HEK293T (cell line): ENCODE results near the gene TOMM5.

ENCODE experiments used
- CTCF ChIA-PET: fragments of 350-600 bp; formaldehyde crosslinking; extraction: SDS; loops from one replicate; lab custom pipeline; 2021; ENCODE audit warnings: antibody characterized with exemption, inconsistent platforms; lab: Yijun Ruan, JAX
- POLR2A ChIA-PET: fragments of 350-600 bp; formaldehyde crosslinking; extraction: SDS; loops from one replicate; lab custom pipeline; 2020; ENCODE audit warnings: antibody characterized with exemption, inconsistent platforms; lab: Yijun Ruan, JAX
- DNase-seq: peaks from one replicate; pipeline ENCODE4 v3.0.0; 2012; ENCODE audit warnings: mixed read lengths; ENCODE audit errors: extremely low spot score
- ARNT ChIP-seq: fragments of 450-650 bp; IDR thresholded peaks from 2 replicates; pipeline ENCODE4 v1.6.1; 2017; ENCODE audit warnings: mild to moderate bottlenecking
- BHLHE40 ChIP-seq: fragments of 450-650 bp; IDR thresholded peaks from 2 replicates; pipeline ENCODE4 v1.6.1; 2016; ENCODE audit warnings: mild to moderate bottlenecking, moderate library complexity, borderline replicate concordance
- CTBP1 ChIP-seq: fragments of 450-650 bp; IDR thresholded peaks from 2 replicates; pipeline ENCODE4 v1.6.1; 2016; ENCODE audit warnings: borderline replicate concordance
- ELF4 ChIP-seq: fragments of 450-650 bp; IDR thresholded peaks from 2 replicates; pipeline ENCODE4 v1.6.1; 2017; ENCODE audit warnings: antibody characterized with exemption
- FOXA1 ChIP-seq: fragments of 450-650 bp; IDR thresholded peaks from 2 replicates; pipeline ENCODE4 v1.6.1; 2016; ENCODE audit warnings: mild to moderate bottlenecking
- FOXK2 ChIP-seq: fragments of 450-650 bp; IDR thresholded peaks from 2 replicates; pipeline ENCODE4 v1.6.1; 2016; ENCODE audit warnings: mild to moderate bottlenecking
- FOXM1 ChIP-seq: fragments of 450-650 bp; IDR thresholded peaks from 2 replicates; pipeline ENCODE4 v1.6.1; 2017; ENCODE audit warnings: mild to moderate bottlenecking, borderline replicate concordance
- HDGF ChIP-seq: fragments of 450-650 bp; IDR thresholded peaks from 2 replicates; pipeline ENCODE4 v1.6.1; 2017; ENCODE audit warnings: antibody characterized with exemption, borderline replicate concordance
- L3MBTL2 ChIP-seq: fragments of 450-650 bp; conservative IDR thresholded peaks from 2 replicates; pipeline ENCODE4 v1.6.1; 2016; ENCODE audit warnings: mild to moderate bottlenecking
- LEF1 ChIP-seq: fragments of 450-650 bp; IDR thresholded peaks from 2 replicates; pipeline ENCODE4 v1.6.1; 2017; ENCODE audit warnings: mild to moderate bottlenecking, borderline replicate concordance
- NFRKB ChIP-seq: fragments of 450-650 bp; IDR thresholded peaks from 2 replicates; pipeline ENCODE4 v1.6.1; 2016; ENCODE audit warnings: mild to moderate bottlenecking, moderate library complexity
- SP1 ChIP-seq: fragments of 450-650 bp; IDR thresholded peaks from 2 replicates; pipeline ENCODE4 v1.6.1; 2017
- SUZ12 ChIP-seq: fragments of 450-650 bp; IDR thresholded peaks from 2 replicates; pipeline ENCODE4 v1.6.1; 2016; ENCODE audit warnings: mild to moderate bottlenecking
- TARDBP ChIP-seq: fragments of 450-650 bp; IDR thresholded peaks from 2 replicates; pipeline ENCODE4 v1.6.1; 2016
- ZNF384 ChIP-seq: fragments of 450-650 bp; IDR thresholded peaks from 2 replicates; pipeline ENCODE4 v1.6.1; 2016
- TF ChIP-seq, protein P1 (sequence below): fragments of 450-650 bp; IDR thresholded peaks from 2 replicates; pipeline ENCODE4 v1.6.1; 2016

TOMM5 gene

GRCh38 chr9:37542488-37542887 is 49.9 kb downstream of the TOMM5 start:
- DNase-seq, result no peak
- ChIA-PET CTCF (no interaction called here), POLR2A (no interaction called here)
- no peak for TF ChIP-seq SUZ12
- TF ChIP-seq BHLHE40, result no peak
- no peak for TF ChIP-seq ELF4
- TF ChIP-seq LEF1, result no peak
- no peak for TF ChIP-seq FOXK2
- TF ChIP-seq ARNT, result no peak
- TF ChIP-seq FOXA1, result no peak
- TF ChIP-seq L3MBTL2, result no peak
- TF ChIP-seq NFRKB, result no peak
- TF ChIP-seq, protein P1, sequence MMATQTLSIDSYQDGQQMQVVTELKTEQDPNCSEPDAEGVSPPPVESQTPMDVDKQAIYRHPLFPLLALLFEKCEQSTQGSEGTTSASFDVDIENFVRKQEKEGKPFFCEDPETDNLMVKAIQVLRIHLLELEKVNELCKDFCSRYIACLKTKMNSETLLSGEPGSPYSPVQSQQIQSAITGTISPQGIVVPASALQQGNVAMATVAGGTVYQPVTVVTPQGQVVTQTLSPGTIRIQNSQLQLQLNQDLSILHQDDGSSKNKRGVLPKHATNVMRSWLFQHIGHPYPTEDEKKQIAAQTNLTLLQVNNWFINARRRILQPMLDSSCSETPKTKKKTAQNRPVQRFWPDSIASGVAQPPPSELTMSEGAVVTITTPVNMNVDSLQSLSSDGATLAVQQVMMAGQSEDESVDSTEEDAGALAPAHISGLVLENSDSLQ, result no peak
- no peak for TF ChIP-seq FOXM1
- TF ChIP-seq CTBP1, result no peak
- TF ChIP-seq ZNF384, result no peak

DNA sequence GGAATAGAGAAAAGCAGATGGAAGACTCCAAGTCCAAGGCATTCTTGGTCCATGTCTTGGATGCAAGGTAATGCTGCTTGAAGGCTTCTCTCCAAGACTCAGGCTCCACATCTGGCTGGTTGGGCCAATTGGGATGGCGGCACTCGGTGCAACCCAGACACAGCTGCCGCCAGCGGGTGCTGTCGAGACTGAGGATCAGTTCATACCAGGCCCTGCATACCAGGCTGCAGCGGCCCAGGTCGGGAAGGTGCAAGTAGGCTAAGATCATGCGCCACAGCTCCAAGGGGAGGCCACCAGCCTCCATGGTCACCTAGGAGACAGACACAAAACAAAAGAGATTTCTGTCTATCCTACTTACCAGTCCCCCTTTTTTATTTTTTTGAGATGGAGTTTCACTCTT is 50.9 kb downstream of the TOMM5 start:
- CTCF ChIA-PET, result no interaction called here
- TF ChIP-seq SP1, result no peak
- no peak for TF ChIP-seq LEF1
- TF ChIP-seq HDGF, result no peak
- TF ChIP-seq FOXM1, result no peak
- no peak for TF ChIP-seq BHLHE40
- no peak for TF ChIP-seq TARDBP
- no peak for TF ChIP-seq ARNT
- TF ChIP-seq SUZ12, result no peak
- TF ChIP-seq ZNF384, result no peak
- TF ChIP-seq L3MBTL2, result no peak
- no peak for TF ChIP-seq FOXA1
- TF ChIP-seq, protein P1, result no peak
- no peak for TF ChIP-seq NFRKB
- no peak for TF ChIP-seq FOXK2
- TF ChIP-seq ELF4, result no peak
- TF ChIP-seq CTBP1, result no peak
- DNase-seq, result no peak
- POLR2A ChIA-PET, result no interaction called here

- CTCF ChIA-PET, result no interaction called here
Observed at GRCh38 chr9:37540634-37541033, 51.8 kb downstream of the TOMM5 start.

GRCh38 chr9:37539634-37540033 is 52.8 kb downstream of the TOMM5 start:
- ChIA-PET POLR2A (no interaction called here), CTCF (no interaction called here)
- DNase-seq, result no peak
- TF ChIP-seq SUZ12 (no peak), BHLHE40 (no peak), FOXA1 (no peak), HDGF (no peak), CTBP1 (no peak), LEF1 (no peak), TARDBP (no peak), ELF4 (no peak), ARNT (no peak), NFRKB (no peak), SP1 (no peak)
- TF ChIP-seq, protein P1, result no peak

More at GRCh38 chr9:37540634-37541033, 51.8 kb downstream of the TOMM5 start:
- TF ChIP-seq ZNF384 (no peak), SP1 (no peak), ELF4 (no peak), FOXA1 (no peak), TARDBP (no peak), FOXK2 (no peak), NFRKB (no peak)
- POLR2A ChIA-PET, result no interaction called here
- DNase-seq, result no peak
